Neural cell (in vitro differentiated cells): ENCODE results near the gene RTP5.
"Not testable (repeated sequence)": the region's sequence is repeated elsewhere in the genome, so short reads cannot be mapped to it uniquely, and the experiment has no call there.

Experiments
- EP300 ChIP-seq: fragments of 450-650 bp; conservative IDR thresholded peaks from 2 replicates; pipeline ENCODE4 v1.6.1; 2014; ENCODE audit warnings: antibody characterized with exemption, mild to moderate bottlenecking, moderate library complexity; ENCODE audit not compliant: poor library complexity, severe bottlenecking
- EZH2 ChIP-seq: fragments of 200-600, 300-800 bp; shearing (Covaris generic), sonication (generic); IDR thresholded peaks from 2 replicates; pipeline ENCODE4 v1.6.1; 2014; ENCODE audit warnings: antibody characterized with exemption, low read length, borderline replicate concordance, mild to moderate bottlenecking; ENCODE audit not compliant: insufficient read depth, poor library complexity, severe bottlenecking
- MXI1 ChIP-seq: fragments of 450-650 bp; conservative IDR thresholded peaks from 2 replicates; pipeline ENCODE4 v1.6.1; 2014; ENCODE audit warnings: antibody characterized with exemption, mild to moderate bottlenecking; ENCODE audit not compliant: poor library complexity, severe bottlenecking
- POLR2AphosphoS5 ChIP-seq: IDR thresholded peaks from 2 replicates; pipeline ENCODE4 v1.6.1; 2012
- RAD21 ChIP-seq: fragments of 450-650 bp; conservative IDR thresholded peaks from 2 replicates; pipeline ENCODE4 v1.6.1; 2014; ENCODE audit warnings: antibody characterized with exemption, mild to moderate bottlenecking, moderate library complexity
- SMC3 ChIP-seq: fragments of 450-650 bp; conservative IDR thresholded peaks from 2 replicates; pipeline ENCODE4 v1.6.1; 2014; ENCODE audit warnings: antibody characterized with exemption, mild to moderate bottlenecking, moderate library complexity; ENCODE audit not compliant: poor library complexity
- TF ChIP-seq, protein P1 (sequence below): IDR thresholded peaks from 2 replicates; pipeline ENCODE4 v1.6.1; 2012; ENCODE audit warnings: borderline replicate concordance
- TF ChIP-seq, protein P2 (sequence below): fragments of 450-650 bp; IDR thresholded peaks from 2 replicates; pipeline ENCODE4 v1.5.1; 2014; ENCODE audit warnings: antibody characterized with exemption, mild to moderate bottlenecking, moderate library complexity; ENCODE audit not compliant: poor library complexity, severe bottlenecking

DNA sequence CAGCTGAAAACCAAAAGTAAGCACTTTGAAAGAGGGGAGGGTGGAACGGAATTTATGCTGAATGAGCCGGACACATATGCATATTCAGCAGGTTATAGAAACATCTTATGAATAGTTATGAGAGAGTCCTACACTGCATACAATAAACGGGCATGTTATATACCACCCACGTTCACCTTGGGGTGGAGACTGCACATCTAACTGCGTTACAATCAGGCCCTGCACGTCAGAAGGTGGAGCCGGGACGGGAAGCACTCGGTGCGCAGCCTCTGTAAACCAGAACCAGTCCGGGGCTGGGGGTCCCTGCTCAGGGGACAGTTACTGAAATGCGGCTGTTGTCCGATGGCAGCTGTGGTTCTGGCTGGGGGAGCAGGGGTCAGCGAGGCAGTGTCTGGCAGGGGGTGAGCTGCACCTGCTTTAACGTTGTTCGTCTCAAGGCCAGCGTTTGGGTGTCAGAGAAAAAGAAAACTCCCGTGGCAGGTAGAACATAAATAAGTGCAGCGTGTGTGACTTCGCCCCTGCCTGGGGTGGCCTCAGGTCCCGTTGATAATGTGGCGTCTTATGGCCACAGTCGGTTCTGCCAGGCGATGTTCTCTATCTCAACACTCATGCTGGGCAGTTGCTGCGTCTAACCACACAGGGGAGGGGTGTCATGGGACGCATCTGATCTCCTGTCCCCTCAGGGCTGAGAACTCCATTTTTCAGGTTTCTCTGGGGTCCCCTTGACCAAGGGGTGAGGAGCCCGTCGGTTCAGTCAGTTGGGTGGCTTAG, 35.6 kb upstream of the RTP5 start:
- TF ChIP-seq, protein P1, sequence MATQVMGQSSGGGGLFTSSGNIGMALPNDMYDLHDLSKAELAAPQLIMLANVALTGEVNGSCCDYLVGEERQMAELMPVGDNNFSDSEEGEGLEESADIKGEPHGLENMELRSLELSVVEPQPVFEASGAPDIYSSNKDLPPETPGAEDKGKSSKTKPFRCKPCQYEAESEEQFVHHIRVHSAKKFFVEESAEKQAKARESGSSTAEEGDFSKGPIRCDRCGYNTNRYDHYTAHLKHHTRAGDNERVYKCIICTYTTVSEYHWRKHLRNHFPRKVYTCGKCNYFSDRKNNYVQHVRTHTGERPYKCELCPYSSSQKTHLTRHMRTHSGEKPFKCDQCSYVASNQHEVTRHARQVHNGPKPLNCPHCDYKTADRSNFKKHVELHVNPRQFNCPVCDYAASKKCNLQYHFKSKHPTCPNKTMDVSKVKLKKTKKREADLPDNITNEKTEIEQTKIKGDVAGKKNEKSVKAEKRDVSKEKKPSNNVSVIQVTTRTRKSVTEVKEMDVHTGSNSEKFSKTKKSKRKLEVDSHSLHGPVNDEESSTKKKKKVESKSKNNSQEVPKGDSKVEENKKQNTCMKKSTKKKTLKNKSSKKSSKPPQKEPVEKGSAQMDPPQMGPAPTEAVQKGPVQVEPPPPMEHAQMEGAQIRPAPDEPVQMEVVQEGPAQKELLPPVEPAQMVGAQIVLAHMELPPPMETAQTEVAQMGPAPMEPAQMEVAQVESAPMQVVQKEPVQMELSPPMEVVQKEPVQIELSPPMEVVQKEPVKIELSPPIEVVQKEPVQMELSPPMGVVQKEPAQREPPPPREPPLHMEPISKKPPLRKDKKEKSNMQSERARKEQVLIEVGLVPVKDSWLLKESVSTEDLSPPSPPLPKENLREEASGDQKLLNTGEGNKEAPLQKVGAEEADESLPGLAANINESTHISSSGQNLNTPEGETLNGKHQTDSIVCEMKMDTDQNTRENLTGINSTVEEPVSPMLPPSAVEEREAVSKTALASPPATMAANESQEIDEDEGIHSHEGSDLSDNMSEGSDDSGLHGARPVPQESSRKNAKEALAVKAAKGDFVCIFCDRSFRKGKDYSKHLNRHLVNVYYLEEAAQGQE: not testable (repeated sequence)
- TF ChIP-seq, protein P2, sequence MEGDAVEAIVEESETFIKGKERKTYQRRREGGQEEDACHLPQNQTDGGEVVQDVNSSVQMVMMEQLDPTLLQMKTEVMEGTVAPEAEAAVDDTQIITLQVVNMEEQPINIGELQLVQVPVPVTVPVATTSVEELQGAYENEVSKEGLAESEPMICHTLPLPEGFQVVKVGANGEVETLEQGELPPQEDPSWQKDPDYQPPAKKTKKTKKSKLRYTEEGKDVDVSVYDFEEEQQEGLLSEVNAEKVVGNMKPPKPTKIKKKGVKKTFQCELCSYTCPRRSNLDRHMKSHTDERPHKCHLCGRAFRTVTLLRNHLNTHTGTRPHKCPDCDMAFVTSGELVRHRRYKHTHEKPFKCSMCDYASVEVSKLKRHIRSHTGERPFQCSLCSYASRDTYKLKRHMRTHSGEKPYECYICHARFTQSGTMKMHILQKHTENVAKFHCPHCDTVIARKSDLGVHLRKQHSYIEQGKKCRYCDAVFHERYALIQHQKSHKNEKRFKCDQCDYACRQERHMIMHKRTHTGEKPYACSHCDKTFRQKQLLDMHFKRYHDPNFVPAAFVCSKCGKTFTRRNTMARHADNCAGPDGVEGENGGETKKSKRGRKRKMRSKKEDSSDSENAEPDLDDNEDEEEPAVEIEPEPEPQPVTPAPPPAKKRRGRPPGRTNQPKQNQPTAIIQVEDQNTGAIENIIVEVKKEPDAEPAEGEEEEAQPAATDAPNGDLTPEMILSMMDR: not testable (repeated sequence)
- not testable (repeated sequence) for TF ChIP-seq MXI1, EZH2, POLR2AphosphoS5, EP300, RAD21, SMC3
